GM12892 (cell line): ENCODE measurements around the gene MCC.

Experiments
- POLR2A ChIP-seq: IDR thresholded peaks from 2 replicates; pipeline ENCODE4 v1.6.1; 2011; ENCODE audit warnings: low read depth, low read length, control low read depth
- POLR2AphosphoS5 ChIP-seq: IDR thresholded peaks from 2 replicates; pipeline ENCODE4 v1.6.1; 2011; ENCODE audit warnings: low read depth, low read length, control low read depth

GRCh38 chr5:113065626-113066025 lies 422.6 kb downstream of the MCC start:
- TF ChIP-seq POLR2A (no peak), POLR2AphosphoS5 (no peak)
